Subcutaneous adipose tissue (tissue), 4 donors: ENCODE data around the gene STXBP1. TPM values are rescaled to one million over a fixed set of nuclear protein-coding genes. Genes with fewer than 3 reads are reported as not detected.

ENCODE experiments used
- CTCF ChIP-seq: fragments of 450-650 bp; IDR thresholded peaks from one replicate; pipeline ENCODE4 v1.5.1; 2016; ENCODE audit warnings: low read depth, mild to moderate bottlenecking, control low read depth, antibody characterized with exemption, moderate library complexity
- total RNA-seq, 4 donors: library from RNA; depleted of rRNA; stranded (reverse); fragments of >200 nt; gene quantifications; one replicate each; pipeline ENCODE4 v1.1.0, GENCODE V29; 2016

Gene STXBP1
- total RNA-seq, 4 donors from 2014 or later = 23.2 to 116 (median 69.3) TPM

GRCh38 chr9:127692071-127692470, 80.0 kb downstream of the STXBP1 start:
- no peak for TF ChIP-seq CTCF

- no peak for TF ChIP-seq CTCF
Measured at GRCh38 chr9:127693143-127693542, 81.1 kb downstream of the STXBP1 start.

GRCh38 chr9:127693697-127694096, 81.6 kb downstream of the STXBP1 start:
- TF ChIP-seq CTCF = no peak

GRCh38 chr9:127694890-127695720, 83.0 kb downstream of the STXBP1 start:
- TF ChIP-seq CTCF = no peak

GRCh38 chr9:127697575-127697974, 85.5 kb downstream of the STXBP1 start:
- TF ChIP-seq CTCF = no peak

GRCh38 chr9:127698386-127698785, 86.3 kb downstream of the STXBP1 start:
- TF ChIP-seq CTCF = no peak

GRCh38 chr9:127698985-127699670, 87.1 kb downstream of the STXBP1 start:
- no peak for TF ChIP-seq CTCF
